H1 (cell line): ENCODE results near the gene PXMP4. TPM values are rescaled to one million over a fixed set of nuclear protein-coding genes. Genes with fewer than 3 reads are reported as not detected.

Experiments used
- CTCF ChIA-PET: fragments of 300-600 bp; sonication (Branson Sonifier 250); formaldehyde crosslinking; loops from one replicate; lab custom pipeline; 2021; ENCODE audit not compliant: partially characterized antibody; lab: Charles Lee
- POLR2A ChIA-PET: fragments of 300-600 bp; sonication (Branson Sonifier 250); formaldehyde crosslinking; loops from one replicate; lab custom pipeline; 2021; ENCODE audit warnings: inconsistent platforms; ENCODE audit not compliant: partially characterized antibody; lab: Charles Lee
- DNase-seq, 2 experiments: peaks; one replicate each; pipeline versions ENCODE4 v3.0.0 to v3.0.0-alpha.2; 2010 to 2022; ENCODE audit warnings: low spot score in 2 of 2, low read depth in 1 of 2, mixed read lengths in 1 of 2
- FAIRE-seq: peaks from 2 replicates; lab custom pipeline; 2011; peaks lifted over from hg19 to GRCh38; lab: Jason Lieb, UNC
- H2AFZ ChIP-seq: 2 replicates; pipeline ENCODE4 v1.8.1; 2012; ENCODE audit warnings: low read length, inconsistent platforms
- H2AK5ac ChIP-seq: 2 replicates; pipeline ENCODE4 v1.6.1; 2013; ENCODE audit warnings: low read depth, low read length
- H2BK120ac ChIP-seq: replicated peaks from 2 replicates; pipeline ENCODE3; 2013; ENCODE audit warnings: low read depth, low read length, inconsistent platforms
- H2BK12ac ChIP-seq: 2 replicates; pipeline ENCODE4 v1.6.1; 2013; ENCODE audit warnings: low read depth, low read length
- H2BK15ac ChIP-seq: 2 replicates; pipeline ENCODE4 v1.6.1; 2013; ENCODE audit warnings: low read length
- H2BK20ac ChIP-seq: 2 replicates; pipeline ENCODE4 v1.6.1; 2013; ENCODE audit warnings: low read length
- H2BK5ac ChIP-seq: 2 replicates; pipeline ENCODE4 v1.6.1; 2013; ENCODE audit warnings: low read depth, low read length
- H3K14ac ChIP-seq: 2 replicates; pipeline ENCODE4 v1.6.1; 2013; ENCODE audit warnings: inconsistent platforms; ENCODE audit not compliant: insufficient read length
- H3K18ac ChIP-seq: 2 replicates; pipeline ENCODE4 v1.6.1; 2013; ENCODE audit warnings: low read length; ENCODE audit errors: extremely low read depth
- H3K23ac ChIP-seq: 2 replicates; pipeline ENCODE4 v1.6.1; 2013; ENCODE audit warnings: inconsistent platforms; ENCODE audit not compliant: insufficient read length
- H3K23me2 ChIP-seq: 2 replicates; pipeline ENCODE4 v1.6.1; 2013; ENCODE audit warnings: low read depth, low read length
- H3K27ac ChIP-seq: 2 replicates; pipeline ENCODE4 v1.6.1; 2011; ENCODE audit warnings: low read depth, low read length, inconsistent platforms
- H3K27me3 ChIP-seq, 4 experiments: replicated peaks in 1 of 4; 1 replicate in 1 of 4; 2 replicates in 3 of 4; pipeline versions ENCODE4 v1.6.1 to v1.8.1; 2011 to 2013; ENCODE audit warnings: low read length in 3 of 4, mild to moderate bottlenecking in 3 of 4, inconsistent platforms in 2 of 4, mixed read lengths in 2 of 4, moderate library complexity in 1 of 4; ENCODE audit not compliant: control insufficient read depth in 3 of 4, insufficient read depth in 3 of 4; ENCODE audit errors: extremely low read depth in 1 of 4
- H3K36me3 ChIP-seq, 4 experiments: 2 replicates each; pipeline versions ENCODE4 v1.6.1 to v1.8.1; 2011 to 2013; ENCODE audit warnings: mild to moderate bottlenecking in 4 of 4, low read length in 3 of 4, moderate library complexity in 2 of 4, control low read depth in 1 of 4, inconsistent platforms in 1 of 4; ENCODE audit not compliant: insufficient read depth in 4 of 4, control insufficient read depth in 2 of 4
- H3K4ac ChIP-seq: replicated peaks from 2 replicates; pipeline ENCODE3; 2013; ENCODE audit warnings: low read length, low read depth, mixed read lengths, inconsistent platforms; ENCODE audit not compliant: insufficient read length
- H3K4me1 ChIP-seq, 4 experiments: replicated peaks in 1 of 4; 1 replicate in 1 of 4; 2 replicates in 3 of 4; pipeline versions ENCODE4 v1.6.1 to v1.8.1; 2011 to 2013; ENCODE audit warnings: low read length in 3 of 4, inconsistent platforms in 2 of 4, mixed read lengths in 1 of 4; ENCODE audit not compliant: insufficient read depth in 4 of 4, control insufficient read depth in 3 of 4
- H3K4me2 ChIP-seq, 2 experiments: 2 replicates each; pipeline versions ENCODE4 v1.6.1 to v1.8.1; 2011 to 2013; ENCODE audit warnings: low read depth in 2 of 2, low read length in 2 of 2, control low read depth in 1 of 2, inconsistent platforms in 1 of 2, mild to moderate bottlenecking in 1 of 2; ENCODE audit not compliant: insufficient read depth in 1 of 2
- H3K4me3 ChIP-seq, 4 experiments: fragments of 200-600, 300-600 bp in 1 of 4; sonication (generic), shearing (Covaris generic), sonication (Bioruptor Twin) in 1 of 4; 2 replicates each; pipeline versions ENCODE4 v1.5.1 to v1.8.1; 2011 to 2016; ENCODE audit warnings: low read length in 4 of 4, low read depth in 3 of 4, control low read depth in 2 of 4, inconsistent platforms in 2 of 4, mild to moderate bottlenecking in 2 of 4, mixed read lengths in 1 of 4, moderate library complexity in 1 of 4; ENCODE audit not compliant: insufficient read depth in 2 of 4; ENCODE audit errors: extremely low read depth in 1 of 4
- H3K56ac ChIP-seq: replicated peaks from 2 replicates; pipeline ENCODE3; 2013; ENCODE audit warnings: low read depth, mild to moderate bottlenecking, mixed read lengths, low read length, inconsistent platforms; ENCODE audit not compliant: insufficient read length
- H3K79me1 ChIP-seq: 2 replicates; pipeline ENCODE4 v1.6.1; 2013; ENCODE audit warnings: low read depth, low read length, control low read depth
- H3K79me2 ChIP-seq, 2 experiments: 2 replicates each; pipeline versions ENCODE4 v1.6.1 to v1.8.1; 2012 to 2013; ENCODE audit warnings: low read length in 2 of 2, mild to moderate bottlenecking in 2 of 2, inconsistent platforms in 1 of 2; ENCODE audit not compliant: insufficient read depth in 2 of 2, control insufficient read depth in 1 of 2
- H3K9ac ChIP-seq, 4 experiments: replicated peaks in 1 of 4; 1 replicate in 1 of 4; 2 replicates in 3 of 4; pipeline versions ENCODE4 v1.6.1 to v1.8.1; 2011 to 2013; ENCODE audit warnings: low read depth in 3 of 4, low read length in 3 of 4, control low read depth in 2 of 4, mild to moderate bottlenecking in 2 of 4, moderate library complexity in 2 of 4, inconsistent platforms in 1 of 4; ENCODE audit errors: extremely low read depth in 1 of 4
- H3K9me3 ChIP-seq, 2 experiments: 2 replicates each; pipeline versions ENCODE4 v1.6.1 to v1.8.1; 2012 to 2013; ENCODE audit warnings: mild to moderate bottlenecking in 2 of 2, moderate library complexity in 2 of 2, control low read depth in 1 of 2, inconsistent platforms in 1 of 2, low read depth in 1 of 2, low read length in 1 of 2, mixed read lengths in 1 of 2; ENCODE audit not compliant: insufficient read depth in 2 of 2
- H4K20me1 ChIP-seq, 2 experiments: replicated peaks in 1 of 2; 2 replicates each; pipeline versions ENCODE3 to v1.8.1; 2011 to 2013; ENCODE audit warnings: inconsistent platforms in 2 of 2, low read length in 2 of 2, mild to moderate bottlenecking in 1 of 2; ENCODE audit not compliant: insufficient read depth in 2 of 2, control insufficient read depth in 1 of 2
- H4K5ac ChIP-seq: 2 replicates; pipeline ENCODE4 v1.6.1; 2013; ENCODE audit warnings: low read length, low read depth, mixed read lengths, inconsistent platforms; ENCODE audit not compliant: insufficient read length
- H4K8ac ChIP-seq: 2 replicates; pipeline ENCODE4 v1.8.0; 2013; ENCODE audit warnings: mild to moderate bottlenecking, moderate library complexity, low read length, inconsistent platforms; ENCODE audit not compliant: insufficient read depth; ENCODE audit errors: extremely low read depth
- H4K91ac ChIP-seq: replicated peaks from 2 replicates; pipeline ENCODE3; 2013; ENCODE audit warnings: low read length, mixed read lengths, inconsistent platforms; ENCODE audit not compliant: insufficient read length
- BRCA1 ChIP-seq: IDR thresholded peaks from 2 replicates; pipeline ENCODE4 v1.6.1; 2012; ENCODE audit warnings: low read depth, low read length, improper control_type of control experiment
- GABPA ChIP-seq: IDR thresholded peaks from 2 replicates; pipeline ENCODE4 v1.6.1; 2011; ENCODE audit warnings: mild to moderate bottlenecking, low read length, moderate library complexity, borderline replicate concordance; ENCODE audit not compliant: insufficient read depth
- GTF2F1 ChIP-seq: IDR thresholded peaks from 2 replicates; pipeline ENCODE4 v1.6.1; 2012; ENCODE audit warnings: low read depth, low read length, improper control_type of control experiment, borderline replicate concordance
- HDAC2 ChIP-seq, 2 experiments: fragments of 300-600 bp in 1 of 2; sonication (generic) in 1 of 2; IDR thresholded peaks; 2 replicates each; pipeline ENCODE4 v1.6.1; 2011 to 2012; ENCODE audit warnings: low read depth in 2 of 2, low read length in 2 of 2, mild to moderate bottlenecking in 2 of 2, moderate library complexity in 2 of 2, borderline replicate concordance in 1 of 2, inconsistent platforms in 1 of 2
- MAX ChIP-seq: IDR thresholded peaks from 2 replicates; pipeline ENCODE4 v1.6.1; 2012; ENCODE audit warnings: inconsistent platforms
- PHF8 ChIP-seq: fragments of 200-600 bp; sonication (generic); conservative IDR thresholded peaks from 2 replicates; pipeline ENCODE4 v1.7.1; 2012; ENCODE audit warnings: low read depth, mild to moderate bottlenecking, inconsistent platforms, low read length, moderate library complexity
- POLR2A ChIP-seq, 2 experiments: IDR thresholded peaks; 1 replicate in 1 of 2; 2 replicates in 1 of 2; pipeline ENCODE4 v1.6.1; 2011; ENCODE audit warnings: low read depth in 2 of 2, low read length in 2 of 2, mild to moderate bottlenecking in 2 of 2; ENCODE audit errors: control extremely low read depth in 1 of 2
- RFX5 ChIP-seq: IDR thresholded peaks from 2 replicates; pipeline ENCODE4 v1.6.1; 2011; ENCODE audit warnings: low read depth, low read length, improper control_type of control experiment, borderline replicate concordance
- SIN3A ChIP-seq, 2 experiments: IDR thresholded peaks in 1 of 2; conservative IDR thresholded peaks in 1 of 2; 2 replicates each; pipeline ENCODE4 v1.6.1; 2011 to 2012; ENCODE audit warnings: low read length in 2 of 2, improper control_type of control experiment in 1 of 2, low read depth in 1 of 2, mild to moderate bottlenecking in 1 of 2
- SP2 ChIP-seq: IDR thresholded peaks from 2 replicates; pipeline ENCODE4 v1.6.1; 2012; ENCODE audit warnings: mild to moderate bottlenecking, low read length, inconsistent platforms
- SUZ12 ChIP-seq: fragments of 200-600 bp; sonication (generic); IDR thresholded peaks from 2 replicates; pipeline ENCODE4 v1.6.1; 2012; ENCODE audit warnings: mild to moderate bottlenecking, inconsistent platforms, low read length, moderate library complexity, mixed read lengths
- WGBS, 2 experiments: shearing (Covaris generic) in 1 of 2; methylation state at CpG; one replicate each; pipeline versions ENCODE4 v1.1.6 to v1.1.7; 2013 to 2015; ENCODE audit warnings: low lambda C conversion rate in 2 of 2, mixed read lengths in 2 of 2, inconsistent platforms in 1 of 2, low coverage in 1 of 2, missing lambda C conversion rate in 1 of 2; ENCODE audit not compliant: insufficient replicate concordance in 2 of 2, insufficient coverage in 1 of 2, insufficient read length in 1 of 2; ENCODE audit errors: extremely low coverage in 1 of 2, missing lambda C conversion rate in 1 of 2; 5-methylcytosine and 5-hydroxymethylcytosine counted together
- polyA plus RNA-seq, 7 experiments: library from polyadenylated mRNA; depleted of rRNA in 3 of 7; stranded (reverse) in 5 of 7; unstranded in 2 of 7; fragments of >200 nt in 5 of 7; fragments of 200-250 nt in 2 of 7; gene quantifications; 1 replicate in 5 of 7; 2 replicates in 1 of 7; 4 replicates in 1 of 7; pipeline versions ENCODE4 v1.2.1 to v1.2.3, GENCODE V29; 2011 to 2013; ENCODE audit warnings: missing spikeins in 2 of 7, mixed read lengths in 2 of 7
- total RNA-seq: library from RNA; stranded (reverse); fragmentation: NEBNext Ultra II Directional; extraction: Animal tissue kit (Norgen Biotek cat#: 25700); gene quantifications from 2 replicates; pipeline ENCODE4 v1.2.1, GENCODE V29; 2021

Gene PXMP4
- total and polyA plus RNA-seq, 2 of the 8 experiments (the other 6 are each of a cell fraction or from before 2014, with no cell fraction given): 3.3 to 3.4 TPM

- Histone ChIP-seq H3K23ac (no peak within 1 kb of the TSS), H2AFZ (peak within 1 kb of the TSS; percentile 87), H3K4me1 (peaks cover 4 to 9% (median 7%) of the 10 kb centered on the region in 4 experiments), H2BK15ac (peak within 1 kb of the TSS; percentile 88; the same call in 1 of the 2 replicates), H3K18ac (peak within 1 kb of the TSS; percentile 95), H3K36me3 (no peaks in the 10 kb centered on the region; a peak in 1 of 8 replicates), H2BK5ac (peak within 1 kb of the TSS; percentile 88), H3K79me1 (no peaks in the 10 kb centered on the region), H3K9me3 (peaks cover 2 to 3% of the 10 kb centered on the region in 2 experiments; a peak in 3 of 4 replicates), H2AK5ac (0 out of 2 replicates have a peak within 1 kb of the TSS, but pooled peaks have one; percentile 24), H3K4me2 (peak within 1 kb of the TSS; percentile 80 to 94), H2BK120ac (peak within 1 kb of the TSS; percentile 73), H3K4me3 (peak within 1 kb of the TSS; percentile 48 to 72 (median 67)), H3K14ac (no peak within 1 kb of the TSS), H2BK20ac (0 out of 2 replicates have a peak within 1 kb of the TSS, but pooled peaks have one; percentile 90), H4K20me1 (no peaks in the 10 kb centered on the region), H3K56ac (peak within 1 kb of the TSS; percentile 75), H3K27ac (peak within 1 kb of the TSS; percentile 58; the same call in 1 of the 2 replicates), H3K79me2 (no peaks in the 10 kb centered on the region), H4K8ac (peak within 1 kb of the TSS; percentile 92), H3K27me3 (no peaks in the 10 kb centered on the region), H3K9ac (peak within 1 kb of the TSS; percentile 5 to 71 (median 56); a peak in 6 of 7 replicates), H2BK12ac (peak within 1 kb of the TSS; percentile 95; the same call in 1 of the 2 replicates), H3K4ac (peak within 1 kb of the TSS; percentile 88), H3K23me2 (peaks cover 9% of the 10 kb centered on the region), H4K5ac (peak within 1 kb of the TSS; percentile 63), H4K91ac (peak within 1 kb of the TSS; percentile 98)
- ChIA-PET POLR2A (interaction anchor here (0.9 to 2.7 kb wide), 7 partner anchors 10 to 66 kb away, joined by 3 to 8 read pairs (median 3); partner anchors contain the start of gene PXMP4), CTCF (interaction anchor here (0.6 to 2.5 kb wide), 6 partner anchors 9 to 65 kb away, joined by 3 to 6 read pairs (median 4); partner anchors contain the start of gene ACTL10)
- peak in 1 of 2 experiments; percentile 92 for DNase-seq
- no peak for FAIRE-seq
- 3% methylated on average over 30 of the region's 57 CpGs; no CpG with 5 or more reads in 1 of the 2 experiments for WGBS, 2 experiments
- TF ChIP-seq SP2: no peak
- TF ChIP-seq SUZ12: no peak
- peak in 1 of 2 experiments; percentile 28; a peak in 1 of 3 replicates for TF ChIP-seq POLR2A (IDR thresholded peaks at IDR 0.05; ENCODE audit: control extremely low read depth in 1 of 2, low read depth in 2 of 2, low read length in 2 of 2)
- TF ChIP-seq BRCA1: no peak
- TF ChIP-seq GABPA: no peak
- TF ChIP-seq PHF8: no peak; the same call in 1 of the 2 replicates
- no peak for TF ChIP-seq RFX5
- TF ChIP-seq HDAC2 (IDR thresholded peaks at IDR 0.05; ENCODE audit: borderline replicate concordance in 1 of 2, low read depth in 2 of 2, low read length in 2 of 2): no peak
- no peak; the same call in none of the 2 replicates for TF ChIP-seq MAX
- no peak for TF ChIP-seq SIN3A (conservative IDR thresholded peaks at IDR 0.05 in 1 of 2, IDR thresholded peaks at IDR 0.05 in 1 of 2; ENCODE audit: low read depth in 1 of 2, low read length in 2 of 2)
- TF ChIP-seq GTF2F1: no peak; the same call in 1 of the 2 replicates
These were observed 11.6 kb upstream of the PXMP4 start, which contains the start of gene ZNF341 for GRCh38 chr20:33731693-33732165. ZNF341 (plus strand) TSS chr20:33731996; CDS start chr20:33732022, 26 bp downstream.
